Measurements from ENCODE around the gene CDYL2.

- TF ChIP-seq POLR2A (IDR thresholded peaks at IDR 0.05): no peak
- TF ChIP-seq CTCF (IDR thresholded peaks at IDR 0.05): no peak
- no peak for TF ChIP-seq POLR2AphosphoS5 (IDR thresholded peaks at IDR 0.05; ENCODE audit: insufficient read depth in 1 of 2, low read depth in 1 of 2)
These were observed 44.5 kb upstream of the CDYL2 start for GRCh38 chr16:80848862-80849261.
